Activated CD4-positive, alpha-beta T cell treated with anti-CD3 and anti-CD28 coated beads, Interleukin-2, amount 50 U/mL, for 1 hour (primary cell): ENCODE measurements around the gene ATG9B.
"Not testable (repeated sequence)": the region's sequence is repeated elsewhere in the genome, so short reads cannot be mapped to it uniquely, and the experiment has no call there.

Experiments used
- DNase-seq: peaks from one replicate; pipeline ENCODE4 v3.0.0-alpha.2; 2020

The ATG9B gene

DNA sequence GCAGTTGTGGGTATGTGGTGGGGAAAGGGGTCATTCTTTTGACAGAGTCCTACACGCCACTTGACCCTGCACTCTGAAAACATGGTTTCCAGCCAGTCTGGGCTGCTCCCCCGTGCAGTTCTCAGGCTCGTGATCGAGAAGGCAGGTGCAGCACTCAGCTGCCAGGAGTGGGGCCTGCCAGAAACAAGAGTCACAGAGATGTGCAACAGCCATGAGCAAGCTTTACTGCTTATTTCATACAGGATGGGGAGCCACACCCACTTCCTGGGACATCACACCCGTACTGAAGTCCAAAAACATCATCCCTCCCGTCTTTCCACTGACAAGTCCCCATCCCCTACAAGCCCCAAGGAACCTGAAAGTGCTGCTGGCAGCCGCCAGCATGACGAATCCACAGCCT lies 9.3 kb downstream of the ATG9B start:
- DNase-seq: peak; percentile 39

DNA sequence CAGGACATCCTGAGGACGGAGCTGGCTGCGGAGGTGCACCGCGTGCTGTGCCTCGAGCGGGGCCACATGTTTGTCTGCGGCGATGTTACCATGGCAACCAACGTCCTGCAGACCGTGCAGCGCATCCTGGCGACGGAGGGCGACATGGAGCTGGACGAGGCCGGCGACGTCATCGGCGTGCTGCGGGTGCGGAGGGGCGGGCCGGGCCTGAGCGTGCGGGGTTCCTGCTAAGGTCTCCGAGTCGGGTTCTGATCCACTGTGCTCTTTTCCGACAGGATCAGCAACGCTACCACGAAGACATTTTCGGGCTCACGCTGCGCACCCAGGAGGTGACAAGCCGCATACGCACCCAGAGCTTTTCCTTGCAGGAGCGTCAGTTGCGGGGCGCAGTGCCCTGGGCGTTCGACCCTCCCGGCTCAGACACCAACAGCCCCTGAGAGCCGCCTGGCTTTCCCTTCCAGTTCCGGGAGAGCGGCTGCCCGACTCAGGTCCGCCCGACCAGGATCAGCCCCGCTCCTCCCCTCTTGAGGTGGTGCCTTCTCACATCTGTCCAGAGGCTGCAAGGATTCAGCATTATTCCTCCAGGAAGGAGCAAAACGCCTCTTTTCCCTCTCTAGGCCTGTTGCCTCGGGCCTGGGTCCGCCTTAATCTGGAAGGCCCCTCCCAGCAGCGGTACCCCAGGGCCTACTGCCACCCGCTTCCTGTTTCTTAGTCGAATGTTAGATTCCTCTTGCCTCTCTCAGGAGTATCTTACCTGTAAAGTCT lies 10.4 kb downstream of the ATG9B start:
- DNase-seq: peak; percentile 92

DNA sequence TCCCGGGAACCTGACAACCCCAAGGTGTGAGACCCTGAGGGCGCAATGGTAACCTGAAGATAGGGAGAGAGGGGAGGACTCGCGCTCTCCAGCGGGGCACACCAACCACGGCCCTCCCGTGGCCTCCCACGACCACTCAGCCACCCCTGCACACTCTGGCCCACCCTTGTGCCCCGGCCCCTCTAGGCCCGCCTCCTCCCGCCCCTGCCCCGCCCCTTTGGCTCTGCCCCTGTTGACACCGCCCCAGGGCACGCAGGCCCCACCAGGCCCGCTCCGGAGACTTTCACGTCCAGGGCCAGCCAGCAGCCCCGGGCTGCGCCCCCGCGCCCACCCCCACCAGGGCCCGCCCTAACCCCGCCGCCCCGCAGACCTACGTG lies 10.9 kb downstream of the ATG9B start:
- DNase-seq: no peak

DNA sequence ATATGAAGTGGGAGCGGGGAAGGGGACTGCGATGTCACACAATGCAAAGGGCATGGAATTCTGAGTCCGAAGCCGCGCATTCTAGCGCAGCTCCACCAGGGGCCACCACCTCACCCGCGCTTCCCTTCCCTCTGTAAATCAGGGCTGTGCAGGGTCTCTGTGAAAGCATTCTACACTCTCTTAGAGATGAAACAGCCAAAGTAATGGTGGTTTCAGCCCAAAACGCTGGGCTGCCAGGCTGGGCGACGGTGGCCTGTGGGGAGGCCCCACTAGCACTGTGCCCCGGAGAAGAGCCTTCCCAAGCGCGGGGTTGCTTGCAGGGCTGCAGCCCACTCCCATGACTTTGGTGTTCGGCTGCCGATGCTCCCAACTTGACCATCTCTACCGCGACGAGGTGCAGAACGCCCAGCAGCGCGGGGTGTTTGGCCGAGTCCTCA lies 11.4 kb downstream of the ATG9B start:
- DNase-seq: no peak

GRCh38 chr7:151012031-151012692 lies 12.1 kb downstream of the ATG9B start:
- DNase-seq: no peak

GRCh38 chr7:151011616-151012015 lies 12.7 kb downstream of the ATG9B start:
- DNase-seq: not testable (repeated sequence)

DNA sequence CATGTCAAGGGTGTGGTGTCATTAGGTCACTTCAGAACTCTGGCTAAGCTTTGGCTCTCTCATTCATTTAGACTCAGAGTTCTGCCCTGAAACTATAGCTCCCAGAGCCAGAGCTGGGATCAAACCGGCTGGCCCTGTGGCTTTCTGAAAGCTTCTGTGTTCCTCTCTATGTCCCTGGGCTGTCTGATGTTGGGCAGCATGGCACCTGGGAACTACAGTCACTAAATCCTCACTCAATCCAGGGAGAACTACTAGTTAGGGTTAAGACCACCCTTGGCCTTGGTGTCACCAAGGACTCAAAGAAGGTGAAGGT lies 13.2 kb downstream of the ATG9B start:
- DNase-seq: no peak

DNA sequence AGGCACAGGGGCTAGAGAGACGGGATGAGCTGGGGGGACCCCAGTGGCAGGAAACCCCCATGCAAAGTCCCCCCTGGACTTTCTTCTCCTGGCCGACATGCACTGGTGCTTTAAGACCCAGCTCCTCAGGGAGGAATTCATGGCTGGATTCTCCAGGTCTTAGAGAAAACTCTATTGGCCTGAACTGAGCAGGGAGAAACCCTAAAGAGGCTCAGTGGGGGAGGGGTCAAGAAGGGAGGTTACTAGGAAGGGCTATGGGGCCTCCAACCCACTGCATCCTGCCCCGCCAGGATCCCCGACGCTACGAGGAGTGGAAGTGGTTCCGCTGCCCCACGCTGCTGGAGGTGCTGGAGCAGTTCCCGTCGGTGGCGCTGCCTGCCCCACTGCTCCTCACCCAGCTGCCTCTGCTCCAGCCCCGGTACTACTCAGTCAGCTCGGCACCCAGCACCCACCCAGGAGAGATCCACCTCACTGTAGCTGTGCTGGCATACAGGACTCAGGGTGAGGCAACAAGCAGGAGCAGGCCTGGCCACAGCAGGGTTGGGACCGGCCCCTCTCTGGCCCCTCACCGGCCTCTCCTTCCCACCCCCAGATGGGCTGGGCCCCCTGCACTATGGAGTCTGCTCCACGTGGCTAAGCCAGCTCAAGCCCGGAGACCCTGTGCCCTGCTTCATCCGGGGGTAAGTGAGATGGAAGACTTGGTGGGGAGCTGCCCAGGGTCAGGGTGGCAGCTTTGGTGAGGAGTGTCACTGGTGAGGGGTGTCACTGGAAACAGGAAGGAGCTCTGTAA lies 13.8 kb downstream of the ATG9B start:
- peak; percentile 43 for DNase-seq

- no peak for DNase-seq
Measured at GRCh38 chr7:151010037-151010306, 14.3 kb downstream of the ATG9B start.

DNA sequence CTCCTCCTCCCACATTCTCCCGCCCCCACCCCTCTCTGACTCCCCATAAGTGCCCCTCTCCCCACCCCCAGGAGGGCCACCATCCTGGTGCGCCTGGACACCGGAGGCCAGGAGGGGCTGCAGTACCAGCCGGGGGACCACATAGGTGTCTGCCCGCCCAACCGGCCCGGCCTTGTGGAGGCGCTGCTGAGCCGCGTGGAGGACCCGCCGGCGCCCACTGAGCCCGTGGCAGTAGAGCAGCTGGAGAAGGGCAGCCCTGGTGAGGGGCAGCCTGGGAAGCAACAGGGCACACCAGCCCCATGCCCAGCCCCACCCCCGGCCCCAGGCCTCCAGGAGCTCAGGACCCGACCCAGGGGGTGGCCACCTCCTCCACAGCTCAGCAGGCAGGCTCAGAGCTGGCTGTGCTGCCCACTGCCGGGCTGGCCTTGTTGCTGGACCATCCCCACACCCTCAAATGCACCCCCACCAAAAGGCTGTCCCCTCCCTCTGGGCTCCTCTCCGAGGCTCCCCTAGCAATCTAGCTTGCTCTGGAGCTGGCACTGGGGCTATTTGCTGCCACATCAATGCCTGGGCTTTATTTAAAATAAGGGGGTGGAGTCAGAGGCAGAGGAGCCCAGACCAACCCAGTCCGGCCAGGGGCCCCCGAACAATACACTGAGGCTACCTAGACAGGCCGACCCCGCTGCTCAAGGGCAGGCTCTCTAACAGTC lies 14.8 kb downstream of the ATG9B start:
- DNase-seq: no peak

- peak; percentile 74 for DNase-seq
Measured at GRCh38 chr7:151008511-151009323, 15.6 kb downstream of the ATG9B start.

DNA sequence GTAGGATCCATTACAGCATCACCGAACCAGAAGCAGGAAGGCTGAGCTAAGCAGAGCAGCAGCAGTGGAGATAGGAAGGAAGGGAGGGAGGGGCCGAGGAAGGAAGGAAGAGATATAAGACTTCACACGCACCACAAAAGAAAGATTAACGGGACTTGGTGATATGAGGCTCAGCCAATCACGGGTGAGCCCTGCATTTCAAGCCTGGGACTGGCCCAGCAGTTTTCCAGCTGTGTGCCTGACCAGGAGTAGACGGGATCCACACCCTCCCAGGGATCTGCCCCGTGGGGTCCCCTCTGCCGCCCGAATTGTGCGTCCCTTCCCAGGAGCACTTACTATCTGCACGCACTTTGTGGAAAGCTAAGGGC lies 16.2 kb downstream of the ATG9B start:
- no peak for DNase-seq

DNA sequence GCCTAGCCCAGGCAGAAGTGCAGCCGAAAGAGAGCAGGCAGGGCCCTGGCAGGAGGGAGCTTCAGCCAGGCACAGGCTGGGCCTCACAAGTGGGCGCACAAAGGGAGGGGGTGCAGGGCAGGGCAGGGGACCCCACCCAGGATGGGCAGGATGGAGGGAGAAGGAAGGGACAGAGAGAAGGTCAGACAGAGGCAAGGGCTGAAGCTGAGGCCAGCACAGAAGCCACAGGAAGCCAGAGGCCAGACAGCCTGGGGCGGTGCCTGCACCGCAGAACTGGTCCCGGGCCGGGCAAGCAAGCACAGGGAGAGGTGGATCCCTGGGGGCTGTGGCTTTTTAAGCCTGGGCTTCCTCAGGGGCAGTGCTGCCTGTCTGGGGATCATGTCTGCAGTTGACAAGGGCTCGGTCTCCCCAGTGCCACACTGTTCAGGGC lies 16.8 kb downstream of the ATG9B start:
- no peak for DNase-seq

DNA sequence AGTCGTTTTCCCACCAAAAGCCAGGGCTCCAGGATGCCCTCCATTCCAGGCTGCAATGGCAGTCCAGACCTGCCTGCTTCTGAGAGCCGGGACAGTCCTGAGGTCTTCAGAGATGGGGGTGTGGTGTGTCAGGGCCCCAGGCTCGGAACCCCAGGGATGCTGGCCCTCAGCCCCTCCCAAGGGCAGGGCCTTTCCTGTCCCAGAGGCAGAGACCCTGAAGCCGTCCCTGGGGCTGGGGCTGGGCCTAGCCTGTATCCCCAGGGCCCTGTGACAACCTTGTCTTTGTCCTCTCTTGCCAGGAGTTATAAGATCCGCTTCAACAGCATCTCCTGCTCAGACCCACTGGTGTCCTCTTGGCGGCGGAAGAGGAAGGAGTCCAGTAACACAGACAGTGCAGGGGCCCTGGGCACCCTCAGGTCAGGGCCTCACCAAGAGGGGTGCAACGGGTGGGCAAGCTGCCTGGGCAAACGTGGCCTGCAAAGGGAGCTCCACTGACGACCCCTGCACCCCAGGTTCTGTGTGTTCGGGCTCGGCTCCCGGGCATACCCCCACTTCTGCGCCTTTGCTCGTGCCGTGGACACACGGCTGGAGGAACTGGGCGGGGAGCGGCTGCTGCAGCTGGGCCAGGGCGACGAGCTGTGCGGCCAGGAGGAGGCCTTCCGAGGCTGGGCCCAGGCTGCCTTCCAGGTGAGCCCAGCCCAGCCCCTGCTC lies 17.5 kb downstream of the ATG9B start:
- DNase-seq: no peak

- DNase-seq: no peak
Measured at GRCh38 chr7:151005566-151005965, 18.7 kb downstream of the ATG9B start.

GRCh38 chr7:151003572-151003971 lies 20.7 kb downstream of the ATG9B start:
- DNase-seq: no peak

DNA sequence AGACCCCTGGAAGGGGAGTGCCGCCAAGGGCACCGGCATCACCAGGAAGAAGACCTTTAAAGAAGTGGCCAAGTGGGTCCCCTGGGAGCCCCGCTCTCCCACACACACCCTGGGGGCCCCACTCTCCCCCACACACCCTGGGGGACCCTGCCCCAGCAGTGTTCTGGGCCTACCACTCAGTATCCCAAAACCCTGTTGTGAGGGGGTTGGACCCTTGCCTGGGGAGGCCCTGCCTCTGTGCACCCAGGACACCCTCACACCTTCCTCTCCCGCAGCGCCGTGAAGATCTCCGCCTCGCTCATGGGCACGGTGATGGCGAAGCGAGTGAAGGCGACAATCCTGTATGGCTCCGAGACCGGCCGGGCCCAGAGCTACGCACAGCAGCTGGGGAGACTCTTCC lies 22.7 kb downstream of the ATG9B start:
- no peak for DNase-seq

- no peak for DNase-seq
Measured at GRCh38 chr7:151000897-151001495, 23.3 kb downstream of the ATG9B start.

DNA sequence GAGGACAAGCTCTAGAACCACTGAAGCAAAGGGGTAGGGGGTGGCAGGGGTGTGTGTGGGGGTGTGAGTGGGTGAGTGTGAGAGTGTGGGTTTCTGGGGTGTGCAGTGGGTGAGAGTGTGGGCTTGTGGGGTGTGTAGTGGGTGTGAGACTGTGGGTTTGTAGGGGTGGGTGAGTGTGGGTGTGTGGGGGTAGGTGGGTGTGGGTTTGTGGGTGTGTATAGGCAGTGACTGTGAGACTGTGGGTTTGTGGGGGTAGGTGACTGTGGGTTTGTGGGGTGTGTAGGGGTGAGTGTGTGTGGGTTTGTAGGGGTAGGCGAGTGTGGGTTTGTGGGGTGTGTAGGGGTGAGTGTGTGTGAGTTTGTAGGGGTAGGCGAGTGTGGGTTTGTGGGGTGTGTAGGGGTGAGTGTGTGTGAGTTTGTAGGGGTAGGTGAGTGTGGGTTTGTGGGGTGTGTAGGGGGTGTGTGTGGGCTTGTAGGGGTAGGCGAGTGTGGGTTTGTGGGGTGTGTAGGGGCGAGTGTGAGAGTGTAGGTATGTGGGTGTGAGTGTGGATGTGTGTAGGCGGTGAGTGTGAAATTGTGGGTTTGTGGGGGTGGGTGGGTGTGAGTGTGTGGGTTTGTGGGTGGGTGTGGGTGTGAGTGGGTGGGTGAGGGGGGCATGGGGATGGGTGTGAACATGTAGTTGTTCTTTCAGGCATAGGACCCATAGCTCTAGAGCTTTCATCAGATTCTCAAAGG lies 24.6 kb downstream of the ATG9B start:
- no peak for DNase-seq

GRCh38 chr7:150999001-150999400 lies 25.3 kb downstream of the ATG9B start:
- no peak for DNase-seq

DNA sequence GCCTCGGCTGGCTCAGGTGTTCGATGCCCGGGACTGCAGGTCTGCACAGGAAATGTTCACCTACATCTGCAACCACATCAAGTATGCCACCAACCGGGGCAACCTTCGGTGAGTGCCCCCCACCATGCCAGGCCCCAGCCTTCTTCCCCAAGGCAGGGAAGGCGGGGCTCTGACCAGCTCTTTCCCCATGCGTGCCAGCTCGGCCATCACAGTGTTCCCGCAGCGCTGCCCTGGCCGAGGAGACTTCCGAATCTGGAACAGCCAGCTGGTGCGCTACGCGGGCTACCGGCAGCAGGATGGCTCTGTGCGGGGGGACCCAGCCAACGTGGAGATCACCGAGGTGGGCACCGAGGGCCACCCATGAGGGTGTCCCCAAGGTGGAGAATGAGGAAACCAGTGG lies 26.0 kb downstream of the ATG9B start:
- no peak for DNase-seq
